Stromal cell of bone marrow (primary cell): Measurements from ENCODE around the gene MEIG1.
"Not testable (repeated sequence)": the region's sequence is repeated elsewhere in the genome, so short reads cannot be mapped to it uniquely, and the experiment has no call there.

Experiments
- DNase-seq: peaks from one replicate; pipeline ENCODE4 v3.0.0-alpha.2; 2012; ENCODE audit warnings: low read depth

The MEIG1 gene

GRCh38 chr10:14959221-14960057 lies at the start of gene MEIG1:
Gene MEIG1, plus strand, starts transcription at chr10:14959388. Its CDS starts 7,081 bp downstream, at chr10:14966469.
- DNase-seq = peak; percentile 89

GRCh38 chr10:14910953-14911352 lies 48.2 kb upstream of the MEIG1 start:
- DNase-seq = no peak

- no peak for DNase-seq
Observed at GRCh38 chr10:14911801-14912200, 47.4 kb upstream of the MEIG1 start.

GRCh38 chr10:14916600-14916999 lies 42.6 kb upstream of the MEIG1 start:
- DNase-seq = no peak

GRCh38 chr10:14917827-14918226 lies 41.4 kb upstream of the MEIG1 start:
- no peak for DNase-seq

GRCh38 chr10:14918964-14919363 lies 40.2 kb upstream of the MEIG1 start:
- no peak for DNase-seq

- no peak for DNase-seq
Observed at GRCh38 chr10:14924013-14924412, 35.2 kb upstream of the MEIG1 start.

GRCh38 chr10:14925268-14925667 lies 33.9 kb upstream of the MEIG1 start:
- DNase-seq = no peak

- no peak for DNase-seq
Observed at GRCh38 chr10:14926061-14926470, 33.1 kb upstream of the MEIG1 start.

GRCh38 chr10:14926722-14927416 lies 32.3 kb upstream of the MEIG1 start:
- DNase-seq = no peak

GRCh38 chr10:14930610-14931009 lies 28.6 kb upstream of the MEIG1 start:
- DNase-seq = no peak

- DNase-seq = no peak
Observed at GRCh38 chr10:14936584-14936983, 22.6 kb upstream of the MEIG1 start.

GRCh38 chr10:14938971-14939370 lies 20.2 kb upstream of the MEIG1 start:
- not testable (repeated sequence) for DNase-seq

GRCh38 chr10:14942147-14942949 lies 16.8 kb upstream of the MEIG1 start:
- DNase-seq = not testable (repeated sequence)

- not testable (repeated sequence) for DNase-seq
Observed at GRCh38 chr10:14942950-14943338, 16.2 kb upstream of the MEIG1 start.

GRCh38 chr10:14945108-14945507 lies 14.1 kb upstream of the MEIG1 start:
- DNase-seq = no peak

- DNase-seq = no peak
Observed at GRCh38 chr10:14947268-14947667, 11.9 kb upstream of the MEIG1 start.

- no peak for DNase-seq
Observed at GRCh38 chr10:14949291-14949690, 9.9 kb upstream of the MEIG1 start.

- no peak for DNase-seq
Observed at GRCh38 chr10:14952851-14953423, 6.3 kb upstream of the MEIG1 start.

- DNase-seq = peak; percentile 57
Observed at GRCh38 chr10:14953424-14954000, 5.7 kb upstream of the MEIG1 start.

GRCh38 chr10:14954001-14954770 lies 5.0 kb upstream of the MEIG1 start, which contains the start of gene DCLRE1C:
Gene DCLRE1C, minus strand, starts transcription at chr10:14954096. Its CDS starts 86 bp downstream, at chr10:14954010.
- peak; percentile 88 for DNase-seq
